Natural killer cell (primary cell): ENCODE results near the gene TARBP2. TPM values are rescaled to one million over a fixed set of nuclear protein-coding genes. Genes with fewer than 3 reads are reported as not detected.

ENCODE experiments used
- ATAC-seq, 3 donors: fragments of 150-1000 bp in 2 of 3; fragments of 200-7000 bp in 1 of 3; cut with Tn5 transposase; 1 replicate in 1 of 3; 2 replicates in 2 of 3; pipeline ENCODE4 v1.10.0; 2021; ENCODE audit warnings: mild to moderate bottlenecking in 2 of 3, moderate library complexity in 2 of 3
- DNase-seq, 2 donors: peaks; one replicate each; pipeline versions ENCODE4 v3.0.0 to v3.0.0-alpha.2; 2013 to 2021; ENCODE audit warnings: mixed read lengths in 1 of 2
- H3K27ac ChIP-seq: one replicate; pipeline ENCODE4 v1.5.1; 2013; ENCODE audit warnings: mild to moderate bottlenecking, low read length
- H3K27me3 ChIP-seq: one replicate; pipeline ENCODE4 v1.6.1; 2013; ENCODE audit warnings: low read length; ENCODE audit not compliant: control insufficient read depth, insufficient read depth
- H3K36me3 ChIP-seq: one replicate; pipeline ENCODE4 v1.6.1; 2013; ENCODE audit warnings: low read length; ENCODE audit not compliant: control insufficient read depth, insufficient read depth
- H3K4me1 ChIP-seq: one replicate; pipeline ENCODE4 v1.6.1; 2013; ENCODE audit warnings: low read length; ENCODE audit not compliant: control insufficient read depth, insufficient read depth
- H3K4me3 ChIP-seq: one replicate; pipeline ENCODE4 v1.5.1; 2013; ENCODE audit warnings: low read length
- H3K9me3 ChIP-seq: one replicate; pipeline ENCODE4 v1.6.1; 2013; ENCODE audit warnings: low read length; ENCODE audit not compliant: control insufficient read depth, insufficient read depth
- H3K27ac Mint-ChIP-seq, 2 donors: one replicate each; pipeline ENCODE4 v1.8.0; 2022; ENCODE audit warnings: mild to moderate bottlenecking in 2 of 2, mixed read lengths in 2 of 2, moderate library complexity in 1 of 2
- H3K27me3 Mint-ChIP-seq, 2 donors: one replicate each; pipeline ENCODE4 v1.8.0; 2022; ENCODE audit warnings: low read depth in 2 of 2, mixed read lengths in 2 of 2
- H3K36me3 Mint-ChIP-seq: one replicate; pipeline ENCODE4 v1.8.0; 2022; ENCODE audit warnings: mixed read lengths
- H3K4me1 Mint-ChIP-seq, 2 donors: one replicate each; pipeline ENCODE4 v1.8.0; 2022; ENCODE audit warnings: mixed read lengths in 2 of 2
- H3K4me3 Mint-ChIP-seq: one replicate; pipeline ENCODE4 v1.8.0; 2022; ENCODE audit warnings: mild to moderate bottlenecking, moderate library complexity, mixed read lengths
- H3K9me3 Mint-ChIP-seq, 2 donors: one replicate each; pipeline ENCODE4 v1.8.0; 2022; ENCODE audit warnings: mixed read lengths in 2 of 2
- WGBS: methylation state at CpG from one replicate; pipeline ENCODE4 v1.1.7; 2013; ENCODE audit warnings: missing lambda C conversion rate; ENCODE audit not compliant: insufficient coverage; 5-methylcytosine and 5-hydroxymethylcytosine counted together
- intact Hi-C: fragments of 100-400 bp; cut with micrococcal nuclease; formaldehyde crosslinking; loops from one replicate; pipeline ENCODE4 v1.14.2; 2022
- total RNA-seq, 4 donors: library from RNA; stranded (reverse); fragments of 120-200 nt in 1 of 4; gene quantifications; one replicate each; pipeline versions ENCODE4 v1.2.3 to v1.2.4, GENCODE V29; 2013 to 2022
- TF ChIP-seq, protein P1 (sequence below): fragments of 200-600 bp; IDR thresholded peaks from one replicate; pipeline ENCODE4 v1.8.0; 2022; ENCODE audit warnings: antibody characterized with exemption

Gene TARBP2
- total RNA-seq, 3 donors from 2014 or later (not counting 1 experiment from before 2014, with no cell fraction given), result 23.8 to 35.1 (median 33.7) TPM

DNA sequence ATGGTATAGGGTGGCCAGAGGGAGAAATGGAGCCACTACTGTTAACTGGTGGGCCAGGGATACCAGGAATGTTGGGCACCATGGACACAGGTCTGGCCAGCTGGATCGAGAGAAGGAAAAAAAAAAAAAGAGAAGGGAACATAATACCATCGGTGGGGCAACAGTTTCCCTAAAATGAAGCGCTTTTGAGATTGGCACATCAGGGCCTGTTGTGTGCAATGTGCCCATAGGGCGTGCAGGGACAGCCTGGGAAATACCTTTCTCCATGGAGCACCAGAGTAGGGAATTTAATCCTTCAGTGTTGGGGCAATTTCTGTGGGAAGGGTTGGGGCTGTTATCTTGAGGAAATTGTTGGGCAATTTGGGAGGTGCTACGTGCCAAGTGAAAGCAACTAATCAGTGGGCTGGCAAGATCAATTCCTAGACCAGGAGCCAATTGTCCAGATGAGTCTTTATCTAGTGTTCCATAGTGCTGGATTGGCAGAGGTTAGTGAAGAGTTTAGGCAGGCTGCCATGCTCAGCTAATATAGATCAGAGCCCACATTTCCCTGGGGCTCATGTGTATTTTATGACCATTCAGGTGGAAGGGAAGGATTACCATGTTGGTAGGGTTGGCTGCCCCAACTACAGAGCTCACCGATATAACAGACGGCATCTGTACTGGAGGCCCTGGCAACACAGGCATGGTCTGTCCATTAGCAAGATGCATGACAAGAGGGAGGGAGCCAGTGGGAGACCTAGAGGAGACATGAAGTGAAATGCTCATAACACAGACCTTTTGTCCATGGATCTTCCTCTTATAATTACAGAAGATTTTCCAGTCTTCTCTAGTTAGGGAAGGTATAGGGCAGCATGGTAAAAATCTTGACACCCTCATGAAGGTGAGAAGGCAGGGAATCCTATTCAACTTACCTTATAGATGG lies 31.7 kb downstream of the TARBP2 start:
- H3K27me3 Mint-ChIP-seq, result no peaks in the 10 kb centered on the region
- H3K9me3 Mint-ChIP-seq, result no peaks in the 10 kb centered on the region
- H3K4me3 Mint-ChIP-seq, result no peak overlapping the region
- Histone ChIP-seq H3K4me3 (no peak overlapping the region), H3K4me1 (no peaks in the 10 kb centered on the region), H3K36me3 (peaks cover 67% of the 10 kb centered on the region), H3K27me3 (no peaks in the 10 kb centered on the region), H3K9me3 (no peaks in the 10 kb centered on the region), H3K27ac (no peak overlapping the region)
- ATAC-seq (no peak), DNase-seq (no peak)
- H3K4me1 Mint-ChIP-seq, result no peaks in the 10 kb centered on the region
- H3K36me3 Mint-ChIP-seq, result peaks cover 18% of the 10 kb centered on the region
- intact Hi-C loops, result no loop called here
- TF ChIP-seq, protein P1, sequence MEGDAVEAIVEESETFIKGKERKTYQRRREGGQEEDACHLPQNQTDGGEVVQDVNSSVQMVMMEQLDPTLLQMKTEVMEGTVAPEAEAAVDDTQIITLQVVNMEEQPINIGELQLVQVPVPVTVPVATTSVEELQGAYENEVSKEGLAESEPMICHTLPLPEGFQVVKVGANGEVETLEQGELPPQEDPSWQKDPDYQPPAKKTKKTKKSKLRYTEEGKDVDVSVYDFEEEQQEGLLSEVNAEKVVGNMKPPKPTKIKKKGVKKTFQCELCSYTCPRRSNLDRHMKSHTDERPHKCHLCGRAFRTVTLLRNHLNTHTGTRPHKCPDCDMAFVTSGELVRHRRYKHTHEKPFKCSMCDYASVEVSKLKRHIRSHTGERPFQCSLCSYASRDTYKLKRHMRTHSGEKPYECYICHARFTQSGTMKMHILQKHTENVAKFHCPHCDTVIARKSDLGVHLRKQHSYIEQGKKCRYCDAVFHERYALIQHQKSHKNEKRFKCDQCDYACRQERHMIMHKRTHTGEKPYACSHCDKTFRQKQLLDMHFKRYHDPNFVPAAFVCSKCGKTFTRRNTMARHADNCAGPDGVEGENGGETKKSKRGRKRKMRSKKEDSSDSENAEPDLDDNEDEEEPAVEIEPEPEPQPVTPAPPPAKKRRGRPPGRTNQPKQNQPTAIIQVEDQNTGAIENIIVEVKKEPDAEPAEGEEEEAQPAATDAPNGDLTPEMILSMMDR, result no peak
- WGBS, result 89% methylated on average over 7 of the region's 7 CpGs
- no peak overlapping the region for H3K27ac Mint-ChIP-seq

DNA sequence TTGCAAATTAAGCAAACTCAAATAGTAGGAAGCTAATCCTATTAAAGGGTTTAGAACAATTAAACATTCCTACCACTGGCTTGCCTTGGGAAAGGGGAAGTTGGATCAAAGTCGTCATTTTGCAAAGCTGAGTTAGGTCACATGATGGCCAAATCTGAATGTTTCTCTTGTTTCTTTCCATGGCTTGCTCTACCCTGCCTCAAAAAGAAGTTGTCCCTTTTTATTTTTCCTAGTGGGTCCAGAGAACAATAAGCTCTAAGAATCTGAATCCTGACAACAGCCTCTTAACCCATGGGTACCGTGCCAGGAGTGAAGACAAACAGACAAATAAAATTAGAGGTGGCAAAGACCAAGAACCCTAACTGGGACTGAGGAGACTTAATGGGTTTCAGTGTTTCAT lies 32.4 kb downstream of the TARBP2 start:
- 79% methylated on average over 2 of the region's 2 CpGs for WGBS
- no peak for DNase-seq
- no peaks in the 10 kb centered on the region for H3K27me3 Mint-ChIP-seq
- no peak for ATAC-seq
- H3K4me1 Mint-ChIP-seq, result no peaks in the 10 kb centered on the region
- no peak overlapping the region for H3K4me3 ChIP-seq
- no peaks in the 10 kb centered on the region for H3K4me1 ChIP-seq
- intact Hi-C loops, result no loop called here
- no peaks in the 10 kb centered on the region for H3K9me3 ChIP-seq
- no peaks in the 10 kb centered on the region for H3K27me3 ChIP-seq
- H3K36me3 ChIP-seq, result peaks cover 64% of the 10 kb centered on the region
- TF ChIP-seq, protein P1, result no peak
- H3K27ac Mint-ChIP-seq, result no peak overlapping the region
- no peak overlapping the region for H3K27ac ChIP-seq
- H3K9me3 Mint-ChIP-seq, result no peaks in the 10 kb centered on the region
- no peak overlapping the region for H3K4me3 Mint-ChIP-seq
- H3K36me3 Mint-ChIP-seq, result peaks cover 18% of the 10 kb centered on the region

DNA sequence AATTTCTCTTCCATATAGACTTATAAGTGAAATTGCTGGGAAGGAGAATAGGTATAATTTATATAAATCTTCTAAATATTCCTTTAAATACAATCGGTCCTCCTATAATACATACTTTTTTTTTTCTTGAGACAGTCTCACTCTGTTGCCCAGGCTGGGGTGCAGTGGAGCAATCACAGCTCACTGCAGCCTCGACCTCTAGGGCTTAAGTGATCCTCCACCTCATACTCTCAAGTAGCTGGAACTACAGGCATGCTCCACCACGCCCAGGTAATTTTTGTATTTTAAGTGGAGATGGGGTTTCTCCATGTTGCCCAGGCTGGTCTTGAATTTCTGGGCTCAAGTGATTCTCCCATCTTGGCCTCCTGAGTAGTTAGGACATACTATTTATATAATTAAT lies 35.9 kb downstream of the TARBP2 start:
- DNase-seq (no peak), ATAC-seq (no peak)
- H3K36me3 ChIP-seq, result peaks cover 62% of the 10 kb centered on the region
- Mint-ChIP-seq H3K9me3 (no peaks in the 10 kb centered on the region), H3K4me3 (no peak overlapping the region), H3K27me3 (no peaks in the 10 kb centered on the region), H3K27ac (no peak overlapping the region), H3K36me3 (peaks cover 18% of the 10 kb centered on the region), H3K4me1 (no peaks in the 10 kb centered on the region)
- WGBS, result 83% methylated on average over 2 of the region's 3 CpGs
- H3K4me1 ChIP-seq, result no peaks in the 10 kb centered on the region
- no peak overlapping the region for H3K4me3 ChIP-seq
- TF ChIP-seq, protein P1, result no peak
- no peak overlapping the region for H3K27ac ChIP-seq
- H3K9me3 ChIP-seq, result no peaks in the 10 kb centered on the region
- no peaks in the 10 kb centered on the region for H3K27me3 ChIP-seq
- intact Hi-C loops, result no loop called here
